Stimulated activated CD8-positive, alpha-beta memory T cell treated with anti-CD3 and anti-CD28 coated beads, Interleukin-4, amount 100 ng/mL, for 4 hours (primary cell): ENCODE measurements around the gene EPAS1.
"Not testable (repeated sequence)": the region's sequence is repeated elsewhere in the genome, so short reads cannot be mapped to it uniquely, and the experiment has no call there.

Experiments used
- DNase-seq, 2 donors: peaks; one replicate each; pipeline ENCODE4 v3.0.0-alpha.2; 2020; ENCODE audit warnings: low read depth in 2 of 2, low spot score in 1 of 2

EPAS1 gene

DNA sequence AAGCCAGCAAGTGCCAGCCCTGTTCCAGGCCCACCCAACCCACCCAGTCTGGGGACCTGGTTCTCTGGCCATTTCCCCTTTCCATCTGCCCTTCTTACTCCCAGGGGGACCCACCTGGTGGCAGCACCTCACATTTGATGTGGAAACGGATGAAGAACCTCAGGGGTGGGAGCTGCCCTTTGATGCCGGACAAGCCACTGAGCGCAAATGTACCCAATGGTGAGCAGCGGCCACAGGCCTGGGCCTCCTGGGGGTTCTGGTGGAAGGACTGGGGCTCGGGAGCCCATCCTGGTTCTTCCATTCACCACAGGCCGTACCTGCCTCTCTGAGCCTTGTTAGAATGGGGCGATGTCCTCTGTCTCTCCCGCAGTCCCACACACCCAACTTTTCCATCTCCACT is 84.7 kb downstream of the EPAS1 start:
- no peak for DNase-seq

DNA sequence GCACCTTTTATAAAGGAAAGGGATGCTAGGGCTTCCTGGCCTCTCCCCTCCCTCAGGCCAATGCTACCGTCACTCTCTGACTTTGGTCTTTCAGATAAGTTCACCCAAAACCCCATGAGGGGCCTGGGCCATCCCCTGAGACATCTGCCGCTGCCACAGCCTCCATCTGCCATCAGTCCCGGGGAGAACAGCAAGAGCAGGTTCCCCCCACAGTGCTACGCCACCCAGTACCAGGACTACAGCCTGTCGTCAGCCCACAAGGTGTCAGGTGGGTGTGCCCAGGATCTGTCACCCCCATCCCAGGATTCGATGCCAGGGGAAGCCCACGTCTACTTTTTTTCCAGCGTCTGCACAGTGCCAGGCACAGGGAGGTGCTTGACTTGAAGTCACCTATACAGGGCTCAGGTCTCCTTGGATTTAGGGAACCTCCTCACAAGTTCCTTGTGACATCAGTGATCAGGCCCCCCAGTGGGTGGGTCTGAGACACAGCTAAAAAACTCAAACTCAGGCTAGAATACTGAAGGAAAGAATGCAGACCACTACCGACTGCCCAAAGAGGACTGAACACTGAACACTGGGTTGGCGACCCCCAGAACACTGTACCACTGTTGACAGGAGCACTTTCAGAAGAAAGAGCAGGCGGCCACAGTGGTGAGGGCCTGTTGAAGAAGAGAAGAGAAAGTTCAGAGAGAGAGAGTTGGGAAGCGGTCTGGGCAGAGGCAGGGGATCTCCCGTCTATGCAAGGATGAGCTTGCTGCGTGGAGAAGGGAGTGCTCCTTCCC is 85.3 kb downstream of the EPAS1 start:
- DNase-seq: no peak

DNA sequence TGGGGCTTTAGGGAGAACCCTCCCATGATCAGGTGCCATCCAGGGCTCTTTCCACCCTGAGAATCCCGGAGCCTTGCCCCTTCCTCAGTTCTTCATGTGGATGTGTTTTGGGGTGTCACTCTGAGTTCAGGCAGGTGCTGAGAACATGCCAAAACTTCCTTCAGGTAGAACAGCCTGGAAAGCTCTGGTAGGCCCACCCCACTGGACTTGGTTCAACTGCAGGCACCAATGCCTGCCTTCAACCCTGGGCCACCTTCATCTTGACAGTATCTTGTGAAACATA is 85.8 kb downstream of the EPAS1 start:
- no peak for DNase-seq

DNA sequence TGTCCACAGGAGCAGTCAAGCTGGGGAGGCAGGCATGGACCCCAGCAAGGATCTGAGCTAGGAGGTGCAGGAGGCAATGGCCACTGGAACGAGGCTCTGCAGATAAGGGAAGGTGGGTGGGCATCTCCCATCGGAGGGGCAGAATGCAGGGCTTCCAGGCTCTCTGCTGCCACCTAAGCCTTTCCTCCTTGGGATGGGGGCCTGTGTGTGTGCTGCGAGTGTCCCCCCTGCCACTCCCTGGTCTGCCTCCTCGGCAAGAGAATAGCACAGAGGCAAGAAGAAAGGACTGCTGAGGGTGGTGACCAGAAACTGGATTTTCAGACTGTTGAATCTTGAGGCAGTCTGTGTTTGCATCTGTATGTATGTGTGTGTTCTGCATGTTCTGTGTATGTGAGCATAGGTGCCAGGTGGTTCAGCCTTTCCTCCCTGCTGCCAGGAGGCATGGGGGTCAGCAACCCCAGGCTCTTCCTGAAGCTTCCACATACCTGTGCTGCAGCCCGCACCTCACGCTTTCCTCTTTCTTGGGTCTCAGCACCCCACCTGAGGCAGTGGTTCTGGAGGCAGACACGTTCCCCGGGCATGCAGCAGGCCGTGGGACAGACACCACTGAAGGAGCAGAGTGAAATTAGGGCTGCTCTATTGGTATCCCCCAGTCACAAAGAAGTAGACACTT is 86.7 kb downstream of the EPAS1 start:
- DNase-seq: no peak

DNA sequence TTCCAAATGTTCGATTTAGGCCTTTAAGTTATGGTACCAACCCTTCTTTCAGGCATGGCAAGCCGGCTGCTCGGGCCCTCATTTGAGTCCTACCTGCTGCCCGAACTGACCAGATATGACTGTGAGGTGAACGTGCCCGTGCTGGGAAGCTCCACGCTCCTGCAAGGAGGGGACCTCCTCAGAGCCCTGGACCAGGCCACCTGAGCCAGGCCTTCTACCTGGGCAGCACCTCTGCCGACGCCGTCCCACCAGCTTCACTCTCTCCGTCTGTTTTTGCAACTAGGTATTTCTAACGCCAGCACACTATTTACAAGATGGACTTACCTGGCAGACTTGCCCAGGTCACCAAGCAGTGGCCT is 87.2 kb downstream of the EPAS1 start:
- no peak for DNase-seq

DNA sequence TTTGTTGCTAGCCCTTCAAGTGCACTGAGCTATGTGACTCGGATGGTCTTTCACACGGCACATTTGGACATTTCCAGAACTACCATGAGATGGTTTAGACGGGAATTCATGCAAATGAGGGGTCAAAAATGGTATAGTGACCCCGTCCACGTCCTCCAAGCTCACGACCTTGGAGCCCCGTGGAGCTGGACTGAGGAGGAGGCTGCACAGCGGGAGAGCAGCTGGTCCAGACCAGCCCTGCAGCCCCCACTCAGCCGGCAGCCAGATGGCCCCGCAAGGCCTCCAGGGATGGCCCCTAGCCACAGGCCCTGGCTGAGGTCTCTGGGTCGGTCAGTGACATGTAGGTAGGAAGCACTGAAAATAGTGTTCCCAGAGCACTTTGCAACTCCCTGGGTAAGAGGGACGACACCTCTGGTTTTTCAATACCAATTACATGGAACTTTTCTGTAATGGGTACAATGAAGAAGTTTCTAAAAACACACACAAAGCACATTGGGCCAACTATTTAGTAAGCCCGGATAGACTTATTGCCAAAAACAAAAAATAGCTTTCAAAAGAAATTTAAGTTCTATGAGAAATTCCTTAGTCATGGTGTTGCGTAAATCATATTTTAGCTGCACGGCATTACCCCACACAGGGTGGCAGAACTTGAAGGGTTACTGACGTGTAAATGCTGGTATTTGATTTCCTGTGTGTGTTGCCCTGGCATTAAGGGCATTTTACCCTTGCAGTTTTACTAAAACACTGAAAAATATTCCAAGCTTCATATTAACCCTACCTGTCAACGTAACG is 88.8 kb downstream of the EPAS1 start:
- no peak for DNase-seq

DNA sequence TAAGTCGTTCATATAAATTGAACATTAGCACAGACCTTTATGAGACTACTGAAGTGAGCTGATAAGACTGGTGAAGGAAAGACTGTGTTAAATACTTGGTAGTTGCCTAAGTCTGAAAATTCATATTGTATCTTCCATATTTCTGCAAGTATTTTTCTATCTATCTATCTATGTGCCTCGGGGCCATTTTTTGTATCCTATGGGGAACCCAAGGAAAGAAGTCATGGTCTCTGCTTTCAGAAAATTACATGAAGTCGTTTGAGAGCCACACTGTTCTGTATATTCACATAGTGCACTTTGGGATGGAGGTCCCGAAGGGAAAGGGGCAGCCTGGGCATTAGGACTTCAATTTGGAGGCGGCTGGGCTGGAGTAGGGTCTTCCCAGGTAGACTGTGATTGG is 89.6 kb downstream of the EPAS1 start:
- no peak for DNase-seq

DNA sequence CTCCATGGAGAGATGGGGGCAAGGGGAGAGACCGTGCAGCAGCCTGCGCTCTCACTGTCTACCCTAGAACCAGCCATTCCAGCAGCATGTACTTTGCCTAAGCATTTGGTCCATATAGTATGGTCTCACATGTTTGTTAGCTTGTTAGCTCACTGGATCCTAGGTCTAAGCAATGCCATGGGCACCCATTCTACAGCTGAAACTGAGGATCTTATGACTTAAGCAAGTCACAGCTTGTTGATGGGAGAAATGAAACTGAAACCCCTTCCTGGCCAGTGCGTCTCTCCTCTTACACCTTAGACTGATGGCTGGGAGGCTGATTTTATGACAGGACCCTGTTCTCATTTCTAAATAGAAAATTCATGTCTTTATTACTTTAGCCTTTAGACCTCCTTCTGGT is 90.1 kb downstream of the EPAS1 start:
- no peak for DNase-seq

DNA sequence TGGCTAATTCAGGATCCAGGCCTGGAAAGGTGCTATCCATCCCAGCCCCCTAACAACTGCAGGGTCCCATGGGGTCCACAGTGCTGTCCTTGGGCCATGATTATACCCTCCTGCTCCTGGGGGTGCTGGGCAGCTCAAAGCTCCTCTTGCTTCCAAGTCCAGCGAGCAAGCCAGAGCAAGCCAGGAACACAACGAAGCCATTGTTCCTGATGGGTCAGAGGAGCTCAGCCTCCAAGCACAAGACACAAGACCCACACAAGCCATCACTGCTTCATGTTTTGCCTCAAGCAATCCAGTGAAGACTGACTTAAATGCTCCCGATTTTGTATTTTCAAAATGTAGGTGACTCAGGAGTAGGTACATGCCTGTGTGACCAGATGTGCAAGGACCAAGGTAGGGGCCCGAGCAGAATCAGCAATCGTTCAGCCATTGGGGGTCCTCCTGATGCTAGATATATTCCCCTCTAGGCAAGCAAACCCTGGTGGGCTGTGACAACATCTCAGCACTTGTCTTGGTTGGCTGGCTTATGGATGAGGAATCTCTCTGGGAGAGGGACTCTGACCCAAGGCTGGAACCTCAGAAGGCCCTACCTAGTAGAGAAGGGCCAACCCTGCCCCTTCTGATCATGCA is 90.8 kb downstream of the EPAS1 start:
- no peak for DNase-seq

DNA sequence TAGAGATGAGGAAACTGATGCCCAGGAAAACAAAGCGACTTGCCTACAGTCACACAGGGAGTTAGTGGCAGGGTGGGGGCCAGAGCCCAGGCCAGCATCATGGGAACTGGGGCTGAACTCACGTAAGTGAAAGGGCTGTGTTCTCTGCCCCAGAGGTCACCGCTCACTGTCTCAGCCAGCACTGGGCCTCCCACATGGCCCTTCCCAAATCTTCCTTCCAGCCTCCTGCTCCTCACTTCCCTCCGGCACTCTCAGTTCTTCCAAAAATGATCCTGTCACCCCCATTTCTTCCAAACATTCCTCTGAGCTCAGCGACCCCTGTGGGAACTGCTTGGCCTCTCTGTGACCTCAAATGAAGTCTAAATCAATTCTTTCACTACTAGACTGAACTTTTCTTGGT is 91.7 kb downstream of the EPAS1 start:
- no peak for DNase-seq

DNA sequence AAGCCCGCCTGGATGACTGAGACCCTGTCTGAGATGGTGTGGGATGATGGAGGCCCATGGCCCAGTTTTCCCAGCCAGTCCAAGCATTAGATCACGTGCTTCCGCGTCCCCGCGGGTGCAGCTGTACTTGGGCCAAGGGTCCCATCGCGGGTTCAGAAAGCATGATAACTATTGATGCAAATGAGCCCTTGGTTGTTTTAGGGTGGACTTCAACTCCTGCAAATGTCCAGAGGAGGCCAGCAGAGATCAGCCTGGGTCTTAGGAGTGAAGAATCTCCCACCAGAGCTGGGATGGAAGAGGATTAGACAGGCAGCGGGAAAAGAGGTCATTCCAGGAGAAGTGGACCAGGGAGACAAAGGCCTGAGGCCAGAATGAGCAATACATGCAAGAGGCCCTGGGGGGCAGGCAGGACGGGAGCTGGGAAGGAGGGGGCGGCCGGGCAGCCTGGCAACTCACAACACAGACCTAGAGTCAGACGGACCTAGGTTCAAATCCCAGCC is 92.3 kb downstream of the EPAS1 start:
- no peak for DNase-seq

DNA sequence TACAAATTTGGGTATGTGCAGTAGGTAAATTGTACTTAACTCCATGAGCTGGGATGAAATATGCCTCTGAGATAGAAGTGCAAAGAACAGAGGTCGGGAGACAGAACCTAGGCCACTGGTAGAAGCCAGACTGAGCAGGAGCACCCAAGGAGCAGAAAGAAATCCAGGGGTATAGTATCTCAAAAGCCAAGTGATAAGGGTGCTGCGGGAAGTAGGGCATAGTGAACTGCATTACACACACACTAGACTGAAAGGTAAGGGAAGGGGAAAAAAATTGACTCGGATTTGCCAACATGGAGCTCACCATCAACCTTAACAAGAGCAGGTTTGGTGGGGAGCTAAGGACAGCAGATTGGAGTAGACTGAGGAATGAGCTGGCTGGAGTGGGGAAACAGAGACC is 92.8 kb downstream of the EPAS1 start:
- DNase-seq: no peak

DNA sequence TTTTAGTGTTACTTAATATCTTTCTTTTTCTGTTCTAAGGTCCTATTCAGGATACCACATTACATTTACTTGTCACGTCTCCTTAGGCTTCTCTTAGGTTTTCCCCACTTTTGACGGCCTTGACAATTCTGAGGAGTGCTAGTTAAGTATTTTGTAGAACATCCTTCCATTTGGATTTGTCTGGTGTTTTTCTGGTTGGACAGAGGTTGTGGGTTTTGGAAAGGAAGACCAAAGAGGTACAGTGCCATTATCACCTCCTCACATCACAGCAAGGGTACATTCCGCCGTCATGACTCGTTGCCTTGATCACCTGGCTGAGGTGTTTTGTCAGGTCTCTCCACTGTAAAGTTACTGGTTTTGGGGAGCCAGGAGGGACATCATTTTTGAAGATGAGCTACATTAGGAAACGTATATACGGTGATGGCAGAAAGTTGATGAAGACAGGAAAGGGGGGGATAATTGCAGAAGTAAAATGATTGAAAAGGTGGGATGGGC is 93.7 kb downstream of the EPAS1 start:
- DNase-seq: no peak

DNA sequence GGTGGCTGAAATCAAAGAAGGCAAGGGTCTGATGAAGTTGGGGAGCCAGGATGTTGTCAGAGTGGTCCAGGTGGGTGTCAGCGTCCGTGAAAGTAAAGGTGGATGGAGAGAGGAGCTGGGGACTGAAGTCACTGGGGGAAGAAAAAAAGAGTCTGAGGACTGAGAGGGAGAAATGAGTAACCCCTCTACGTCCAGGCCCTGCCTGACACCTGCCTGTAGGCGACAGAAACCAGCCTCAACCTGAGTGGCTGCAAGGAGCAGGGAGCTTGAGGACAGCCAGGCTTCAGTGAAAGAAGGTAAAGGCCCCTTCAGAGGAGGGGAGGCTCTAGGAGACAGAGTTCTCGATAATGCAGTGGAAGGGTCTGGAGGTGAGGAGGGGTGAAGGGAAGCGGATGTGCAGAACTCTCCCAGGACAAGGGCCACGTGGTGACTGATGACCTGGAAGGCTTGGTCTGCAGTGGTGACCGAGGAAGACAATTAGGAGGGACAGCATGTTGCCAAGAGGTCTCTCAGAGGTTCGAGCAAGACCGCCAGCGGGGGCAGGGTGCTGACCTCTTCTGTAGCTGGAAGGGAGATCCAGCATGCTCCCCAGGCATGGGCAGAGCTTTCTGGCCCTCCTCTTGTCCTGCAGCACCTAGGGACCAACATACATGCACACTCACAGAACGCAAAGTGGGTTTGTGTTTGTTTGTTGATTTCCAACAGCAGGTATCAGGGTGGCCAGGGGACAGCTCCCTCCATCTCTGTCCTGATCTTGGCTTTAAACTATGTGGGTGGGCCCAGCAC is 95.5 kb downstream of the EPAS1 start:
- DNase-seq: no peak

DNA sequence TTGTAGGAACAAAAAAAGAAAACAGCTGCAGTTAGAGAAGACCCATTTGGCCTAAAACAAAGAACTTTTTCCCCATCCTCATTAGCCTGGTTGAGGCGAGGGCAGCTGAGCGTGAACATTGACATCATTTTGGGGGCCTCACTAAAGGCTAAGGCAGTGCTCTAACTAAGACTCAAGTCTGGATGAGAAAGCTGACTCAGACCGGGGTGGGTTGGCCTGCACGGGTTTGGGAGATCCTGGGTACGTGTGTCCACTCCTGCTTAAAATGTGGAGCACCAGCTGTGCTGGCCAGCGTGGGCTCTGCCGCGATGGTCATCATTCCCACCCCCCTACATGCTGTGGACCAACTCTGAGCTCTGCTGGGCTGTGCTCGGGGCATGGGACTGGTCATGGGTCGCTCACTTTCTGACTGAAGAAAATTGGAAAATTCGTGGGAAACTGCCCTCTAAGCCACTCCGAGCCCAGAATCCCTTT is 96.2 kb downstream of the EPAS1 start:
- no peak for DNase-seq

DNA sequence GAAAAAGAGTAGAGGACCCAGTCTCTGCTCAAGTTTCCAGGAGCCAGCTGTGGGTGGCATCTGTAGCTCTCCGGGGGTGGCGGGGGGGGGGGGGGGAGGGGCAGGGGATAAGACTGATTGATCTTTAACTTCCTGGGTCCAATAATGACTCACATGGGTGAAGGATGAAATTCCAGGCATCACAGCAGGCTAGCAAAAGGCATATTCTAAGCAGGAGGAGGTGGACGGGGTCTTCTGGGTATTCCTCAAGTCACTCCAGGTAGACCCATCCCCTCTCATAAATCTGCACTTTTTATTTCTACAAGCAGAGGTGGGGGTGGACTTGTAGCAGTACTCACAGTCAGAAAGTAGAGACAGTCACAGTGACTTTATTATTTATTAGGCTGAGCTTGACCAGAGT is 96.7 kb downstream of the EPAS1 start:
- no peak for DNase-seq

DNA sequence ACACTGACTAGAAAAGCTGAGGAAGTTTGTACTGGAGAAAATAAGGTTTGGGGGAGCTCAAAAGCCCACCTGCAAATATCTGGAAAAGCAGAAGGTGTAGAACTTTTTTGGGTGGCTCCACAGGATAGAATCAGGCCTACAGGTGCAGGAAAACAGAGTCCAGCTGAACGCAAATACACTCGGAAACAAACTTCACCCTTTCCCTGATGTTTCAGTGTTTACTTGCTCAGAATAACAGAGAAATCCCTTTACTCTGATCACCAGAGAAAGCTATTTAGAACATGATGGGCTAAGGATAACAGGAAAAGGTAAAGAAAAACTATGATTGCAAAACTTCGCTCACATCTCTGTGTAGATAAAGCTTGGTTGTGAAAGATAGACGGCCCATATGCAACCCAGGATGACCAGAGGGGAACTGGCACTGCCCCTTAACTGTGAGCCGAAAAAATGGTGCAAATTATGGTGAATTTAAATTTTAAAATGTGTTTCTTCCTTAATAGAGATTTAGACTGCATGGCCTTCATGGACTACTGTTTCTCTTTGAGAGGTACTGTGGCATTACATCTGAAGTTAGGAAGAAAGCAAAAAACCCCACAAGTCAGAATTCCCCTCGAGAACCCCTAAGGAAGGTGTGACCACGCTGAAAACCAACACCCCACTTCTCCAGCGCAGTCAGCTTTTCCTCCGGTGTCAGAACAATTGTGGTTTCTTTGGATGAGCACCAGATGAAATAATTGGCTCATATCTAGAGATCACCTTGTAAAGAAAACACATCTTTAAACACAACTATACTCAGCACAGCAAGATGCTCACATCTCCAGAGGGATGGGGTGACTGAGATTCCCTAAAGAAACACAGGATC is 97.7 kb downstream of the EPAS1 start:
- DNase-seq: no peak

DNA sequence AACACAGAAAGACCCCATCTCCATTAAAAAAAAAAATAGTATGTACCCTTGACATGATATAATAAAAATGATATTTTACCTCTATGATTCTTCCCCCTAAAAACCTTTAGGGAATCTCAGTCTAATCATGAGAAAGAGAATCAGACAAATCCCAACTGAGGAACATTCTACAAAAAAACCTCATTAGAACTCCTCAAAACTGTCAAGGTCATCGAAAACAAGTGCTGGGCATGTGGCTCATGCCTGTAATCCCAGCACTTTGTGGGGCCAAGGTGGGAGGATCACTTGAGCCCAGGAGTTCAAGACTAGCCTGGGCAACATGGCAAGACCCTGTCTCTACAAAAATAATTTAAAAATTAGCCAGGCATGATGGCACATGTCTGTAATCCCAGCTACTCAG is 98.5 kb downstream of the EPAS1 start:
- not testable (repeated sequence) for DNase-seq

DNA sequence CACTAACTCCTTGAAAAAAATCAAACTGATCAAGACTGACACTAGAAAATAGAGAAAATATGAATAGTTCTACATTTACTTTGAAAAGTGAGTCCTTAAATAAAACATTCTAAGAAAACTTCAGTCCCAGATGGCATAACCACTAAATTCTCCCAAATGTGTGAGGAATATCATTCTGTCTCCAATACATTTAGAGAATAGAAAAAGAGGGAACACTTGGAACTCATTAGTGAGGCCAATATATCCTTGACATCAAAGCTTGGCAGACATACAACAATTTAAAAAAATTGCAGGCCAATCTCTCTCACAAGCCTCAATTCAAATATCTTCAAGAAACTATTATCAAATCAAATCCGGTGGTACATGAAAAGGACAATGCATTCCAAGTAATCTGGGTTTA is 102.8 kb downstream of the EPAS1 start:
- DNase-seq: no peak

DNA sequence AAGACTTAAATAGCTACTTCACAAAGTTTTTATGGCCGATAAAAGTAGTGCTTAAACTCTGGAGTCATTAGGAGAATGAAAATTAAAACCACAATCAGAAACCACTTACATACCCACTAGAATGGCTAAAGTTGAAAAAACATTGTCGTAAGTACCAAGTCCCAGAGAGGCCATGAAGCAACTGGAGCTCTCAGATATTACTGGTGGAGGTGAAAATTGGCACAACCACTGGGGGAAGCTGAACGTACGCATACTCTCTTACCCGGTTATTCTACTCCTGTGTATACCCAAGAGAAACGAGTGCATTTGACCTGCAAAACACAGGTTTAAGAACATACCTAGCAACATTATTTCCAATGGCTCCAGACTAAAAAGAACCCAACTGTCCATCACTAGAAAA is 105.7 kb downstream of the EPAS1 start:
- no peak for DNase-seq
